NCI-H82 (cell line): ENCODE data around the gene BRIP1.
"Not testable (repeated sequence)": the region's sequence is repeated elsewhere in the genome, so short reads cannot be mapped to it uniquely, and the experiment has no call there.

Source experiments
- DNase-seq: peaks from one replicate; lab custom pipeline; 2025; lab: John Stamatoyannopoulos, UW

Gene BRIP1

DNA sequence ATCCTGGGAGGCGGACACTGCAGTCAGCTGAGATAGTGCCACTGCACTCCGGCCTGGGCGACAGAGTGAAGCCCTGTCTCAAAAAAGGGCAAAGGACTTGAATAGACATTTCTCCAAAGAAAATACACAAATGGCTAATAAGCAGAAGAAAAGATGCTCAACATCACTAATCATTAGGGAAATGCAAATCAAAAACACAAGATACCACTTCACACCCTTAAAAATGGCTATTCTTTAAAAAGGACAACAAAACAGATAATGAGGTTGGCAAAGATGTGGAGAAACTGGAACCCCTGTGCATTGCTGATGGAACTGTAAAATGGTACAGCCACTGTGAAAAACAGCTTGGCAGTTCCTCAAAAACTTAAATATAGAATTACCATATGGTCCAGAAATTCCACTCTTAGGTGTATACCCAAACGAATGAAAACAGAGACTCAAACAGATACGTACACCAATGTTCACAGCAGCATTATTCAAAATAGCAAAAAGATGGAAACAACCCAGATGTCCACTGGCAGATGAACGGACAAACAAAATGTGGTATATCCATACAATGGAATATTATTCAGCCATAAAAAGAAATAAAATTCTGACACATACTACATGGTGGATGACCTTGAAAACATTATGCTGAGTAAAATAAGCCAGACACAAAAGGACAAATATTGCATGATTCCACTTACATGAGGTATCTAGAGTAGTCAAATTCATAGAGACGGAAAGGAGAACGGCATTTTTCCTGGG, 35.5 kb downstream of the BRIP1 start:
- no peak for DNase-seq

DNA sequence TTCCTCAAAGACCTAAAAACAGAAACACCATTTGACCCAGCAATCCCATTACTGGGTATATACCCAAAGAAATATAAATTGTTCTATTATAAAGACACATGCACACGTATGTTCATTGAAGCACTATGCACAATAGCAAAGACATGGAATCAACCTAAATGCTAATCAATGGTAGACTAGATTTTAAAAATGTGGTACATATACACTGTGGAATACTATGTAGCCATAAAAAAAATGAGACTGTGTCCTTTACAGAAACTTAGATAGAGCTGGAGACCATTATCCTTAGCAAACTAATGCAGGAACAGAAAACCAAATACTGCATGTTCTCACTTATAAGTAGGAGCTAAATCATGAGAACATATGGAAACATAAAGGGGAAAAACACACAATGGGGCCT, 36.5 kb downstream of the BRIP1 start:
- not testable (repeated sequence) for DNase-seq

DNA sequence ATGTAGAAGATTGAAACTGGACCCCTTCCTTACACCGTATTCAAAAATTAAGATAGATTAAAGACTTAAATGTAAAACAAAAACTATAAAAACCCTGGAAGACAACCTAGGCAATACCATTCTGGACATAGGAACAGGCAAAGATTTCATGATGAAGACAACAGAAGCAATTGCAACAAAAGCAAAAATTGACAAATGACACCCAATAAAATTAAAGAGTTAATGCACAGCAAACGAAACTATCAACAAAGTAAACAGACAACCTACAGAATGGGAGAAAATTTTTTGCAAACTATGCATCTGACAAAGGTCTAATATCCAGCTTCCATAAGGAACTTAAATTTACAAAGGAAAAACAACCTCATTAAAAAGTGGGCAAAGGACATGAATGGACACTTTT, 37.1 kb downstream of the BRIP1 start:
- DNase-seq = not testable (repeated sequence)

DNA sequence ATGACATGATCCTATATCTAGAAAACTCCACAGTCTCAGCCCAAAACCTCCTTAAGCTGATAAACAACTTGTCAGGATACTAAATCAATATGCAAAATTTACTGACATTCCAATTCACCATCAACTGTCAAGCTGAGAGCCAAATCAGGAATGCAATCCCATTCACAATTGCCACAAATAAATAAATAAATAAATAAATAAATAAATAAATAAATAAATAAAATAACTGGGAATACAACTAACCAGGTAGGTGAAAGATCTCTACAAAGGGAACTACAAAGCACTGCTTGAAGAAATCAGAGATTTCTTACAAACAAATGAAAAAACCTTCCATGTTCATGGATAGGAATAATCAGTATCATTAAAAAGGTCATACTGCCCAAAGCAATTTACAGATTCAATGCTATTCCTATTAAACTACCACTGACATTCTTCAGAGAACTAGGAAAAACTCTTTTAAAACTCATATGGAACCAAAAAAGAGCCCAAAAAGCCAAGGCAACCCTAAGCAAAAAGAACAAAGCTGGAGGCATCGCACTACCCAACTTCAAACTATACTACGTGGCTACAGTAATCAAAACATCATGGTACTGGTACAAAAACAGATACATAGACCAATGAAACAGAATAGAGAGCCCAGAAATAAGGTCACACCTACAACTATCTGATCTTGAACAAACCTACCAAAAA, 37.7 kb downstream of the BRIP1 start:
- DNase-seq = no peak

DNA sequence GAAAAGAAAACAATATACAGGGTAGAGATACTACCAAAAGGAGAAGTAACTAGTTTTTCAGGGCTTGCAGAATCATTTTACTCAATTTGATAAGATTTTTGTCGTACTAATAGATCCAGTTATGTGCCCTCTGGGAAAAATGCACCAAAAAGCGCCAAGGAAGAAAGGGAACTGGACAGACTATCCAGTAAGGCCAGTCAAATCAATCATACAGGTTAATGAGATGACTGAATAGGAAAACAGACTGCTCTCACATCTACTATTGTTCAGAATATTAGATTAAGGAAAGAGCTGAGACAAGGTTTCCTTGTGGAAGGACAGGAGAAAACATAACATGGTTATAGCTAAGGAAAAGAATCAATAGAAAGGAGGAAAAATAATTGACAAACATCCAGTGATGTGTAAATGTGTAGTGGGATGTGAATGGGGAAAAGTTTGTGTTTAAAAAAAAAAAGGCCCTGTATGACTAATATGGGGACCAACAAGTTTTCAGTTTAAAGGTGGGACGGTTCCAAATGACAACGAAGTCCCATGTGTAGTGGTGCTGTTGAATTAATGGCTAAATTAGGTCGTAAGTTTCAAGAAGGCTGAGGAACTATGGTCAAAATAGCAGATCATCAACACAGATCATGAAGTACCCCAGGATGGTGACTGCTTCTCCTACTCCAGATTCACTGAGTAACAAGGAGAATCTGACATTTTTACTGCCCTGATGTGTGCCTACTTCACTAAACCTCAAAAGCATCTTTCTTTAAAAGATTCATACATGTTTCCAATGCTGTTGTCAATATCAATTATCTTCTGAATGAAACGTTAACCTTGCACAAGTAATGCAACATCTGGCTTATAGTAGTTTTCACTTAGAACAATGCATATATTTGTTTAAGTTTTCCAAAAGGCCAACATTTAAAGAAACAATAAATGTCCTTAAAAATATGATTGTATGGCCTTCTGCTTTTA, 40.7 kb downstream of the BRIP1 start:
- no peak for DNase-seq

DNA sequence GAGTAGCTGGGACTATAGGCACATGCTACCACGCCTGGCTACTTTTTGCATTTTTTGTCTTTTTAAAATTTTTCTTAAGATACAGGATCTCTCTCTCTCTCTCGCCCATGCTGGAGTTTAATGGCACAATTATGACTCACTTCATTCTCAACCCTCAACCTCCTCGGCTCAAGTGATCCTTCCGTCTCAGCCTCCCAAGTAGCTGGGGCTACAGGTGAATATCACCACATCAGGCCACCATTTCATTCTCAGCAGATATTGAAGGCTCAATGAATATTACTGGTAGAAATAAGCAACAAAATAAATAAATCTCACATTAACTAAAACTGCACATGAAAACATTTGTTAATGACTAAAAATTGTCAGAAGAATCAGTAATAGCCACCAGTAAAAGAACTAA, 41.7 kb downstream of the BRIP1 start:
- DNase-seq = no peak

DNA sequence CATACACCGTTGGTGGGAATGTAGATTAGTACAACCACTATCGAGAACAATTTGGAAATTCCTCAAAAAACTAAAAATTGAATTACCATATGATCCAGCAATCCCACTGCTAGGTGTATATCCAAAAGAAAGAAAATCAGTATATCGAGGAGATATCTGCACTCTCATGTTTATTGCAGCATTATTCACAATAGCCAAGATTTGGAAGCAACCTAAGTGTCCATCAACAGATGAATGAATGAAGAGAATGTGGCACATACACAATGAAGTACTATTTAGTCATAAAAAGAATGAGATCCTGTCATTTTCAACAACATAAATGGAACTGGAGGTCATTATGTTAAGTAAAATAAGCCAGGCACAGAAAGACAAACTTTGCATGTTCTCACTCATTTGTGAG, 44.1 kb downstream of the BRIP1 start:
- not testable (repeated sequence) for DNase-seq

DNA sequence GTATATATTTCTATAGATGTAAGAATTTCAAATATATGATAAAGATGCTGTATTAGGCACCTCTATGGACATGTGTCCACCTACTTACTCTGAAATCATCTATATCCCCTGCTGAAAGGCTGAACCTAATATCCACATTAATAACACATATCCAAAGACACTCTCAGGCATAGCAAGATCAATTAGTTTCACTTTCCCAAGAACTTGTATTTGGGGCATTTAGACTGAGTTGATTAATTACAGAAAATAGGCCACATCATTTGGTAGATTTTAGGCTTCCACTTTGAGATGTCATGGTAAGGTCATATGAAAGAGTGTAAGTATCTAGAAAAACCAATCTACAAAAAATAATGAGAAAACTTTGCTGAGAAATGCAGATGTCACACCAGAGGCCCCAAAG, 45.1 kb downstream of the BRIP1 start:
- no peak for DNase-seq

DNA sequence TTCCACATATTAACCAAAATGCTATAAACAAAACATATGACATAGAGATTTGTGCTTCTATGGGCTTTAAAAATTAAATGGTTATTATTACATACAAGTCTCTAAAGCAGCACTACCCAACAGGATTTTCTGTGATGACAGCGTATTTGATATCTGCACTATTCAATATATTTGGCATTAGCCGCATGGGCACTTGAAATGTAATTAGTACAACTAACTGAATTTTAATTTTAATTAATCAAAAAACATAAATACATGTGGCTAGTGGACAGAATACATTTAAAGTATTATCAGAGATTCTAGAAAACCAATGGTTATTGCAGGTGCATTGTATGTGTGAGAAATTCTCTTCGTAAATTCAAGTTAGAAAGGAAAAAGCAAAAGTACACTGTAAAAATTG, 45.9 kb downstream of the BRIP1 start:
- no peak for DNase-seq

DNA sequence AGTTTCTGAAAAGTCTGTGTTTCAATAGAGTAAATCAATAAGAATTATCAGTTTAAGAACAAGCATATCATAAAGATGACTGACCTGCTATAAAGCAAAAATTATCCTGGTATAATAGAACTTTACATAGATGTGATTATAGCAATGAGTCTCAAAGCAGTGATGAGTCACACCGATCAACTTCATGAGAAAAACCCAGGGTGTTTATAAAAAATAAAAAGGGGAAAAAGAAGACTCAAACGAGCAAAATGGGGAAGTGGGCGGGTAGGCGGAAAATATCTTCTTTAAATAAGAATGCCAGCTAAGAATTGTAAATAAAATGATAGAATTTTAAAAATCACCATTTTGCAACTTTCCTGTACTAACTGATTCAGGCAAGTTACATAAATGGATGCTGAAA, 46.8 kb downstream of the BRIP1 start:
- no peak for DNase-seq

DNA sequence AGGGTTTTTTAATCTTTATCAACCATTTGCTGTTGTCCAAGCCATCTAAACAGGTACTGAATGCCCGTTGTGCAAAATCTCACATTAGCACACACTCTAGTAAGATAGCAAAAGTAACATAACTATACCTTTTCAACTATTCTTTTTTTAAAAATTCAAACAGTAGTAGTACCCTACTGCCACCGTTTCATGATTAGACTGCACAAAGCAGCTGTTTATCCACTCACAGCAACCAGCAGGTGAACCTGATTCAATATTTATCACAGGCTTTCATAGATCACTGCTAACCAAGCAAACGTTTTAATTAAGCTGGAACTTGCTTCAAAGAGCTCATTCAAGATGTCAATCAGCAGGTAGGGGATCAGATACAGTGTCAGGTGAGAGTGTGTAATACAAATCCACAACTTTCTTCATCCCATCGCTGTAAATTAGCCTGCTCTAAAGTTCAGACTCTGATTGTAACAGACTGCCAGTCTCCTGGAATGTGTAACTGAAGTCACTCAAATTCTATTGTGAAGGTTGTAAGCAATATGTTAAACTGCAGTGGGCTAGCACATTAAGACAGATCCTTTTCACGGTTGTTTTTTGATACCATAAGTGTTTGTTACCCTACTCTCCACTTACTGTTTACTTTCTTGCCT, 47.3 kb downstream of the BRIP1 start:
- no peak for DNase-seq

DNA sequence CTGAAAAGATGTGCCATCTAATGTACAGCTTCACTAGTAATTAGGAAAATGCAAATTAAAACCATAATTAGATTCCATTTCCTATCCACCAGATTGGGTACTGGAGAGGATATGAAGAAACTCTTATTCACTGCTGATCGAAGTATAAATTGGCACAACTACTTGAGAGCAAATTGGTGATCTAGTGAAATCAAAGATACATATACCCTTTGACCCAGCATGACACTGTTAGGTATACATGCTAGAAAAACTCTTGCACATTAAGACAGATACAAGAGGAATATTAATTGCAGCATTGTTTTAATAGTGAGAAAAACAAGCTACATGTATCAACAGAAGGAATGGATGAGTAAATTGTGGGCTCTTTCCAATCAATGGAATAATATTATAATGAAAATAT, 48.8 kb downstream of the BRIP1 start:
- no peak for DNase-seq

DNA sequence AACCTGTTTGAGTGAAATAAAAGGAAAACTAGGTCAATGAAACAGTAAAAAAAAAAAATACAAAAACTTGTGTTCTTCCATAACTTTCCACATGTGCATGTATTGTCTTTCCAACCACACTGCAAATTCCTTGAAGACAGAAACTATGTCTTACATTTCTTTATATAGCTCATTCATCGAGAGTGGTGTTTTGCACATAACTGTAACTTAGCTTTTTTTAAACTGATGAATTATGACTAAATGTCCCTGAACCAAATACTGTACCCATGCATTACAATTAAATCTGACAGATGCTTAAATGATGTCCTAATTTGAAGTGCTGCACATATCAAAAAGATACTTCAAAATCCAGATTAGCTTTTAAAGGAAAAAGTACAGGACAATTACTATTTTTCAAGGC, 50.1 kb downstream of the BRIP1 start:
- DNase-seq = no peak

DNA sequence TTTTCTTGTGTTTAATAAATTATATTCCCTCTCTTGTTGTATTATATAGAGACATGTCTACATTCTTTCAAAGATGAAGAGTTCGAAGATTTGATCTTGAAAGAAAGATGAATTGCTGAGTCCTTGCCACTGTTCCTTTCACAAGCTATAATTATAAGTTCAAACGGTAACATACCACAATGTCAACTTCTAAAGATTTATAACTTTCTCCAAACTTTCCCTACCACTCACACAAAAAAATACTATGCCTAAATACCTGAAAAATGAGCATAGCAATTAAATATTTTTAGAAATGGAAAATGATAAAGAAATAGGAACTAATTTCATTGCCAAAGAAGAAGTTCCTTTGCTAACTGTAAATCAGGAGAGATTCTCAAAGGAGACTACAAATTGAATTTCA, 50.6 kb downstream of the BRIP1 start:
- DNase-seq = no peak

DNA sequence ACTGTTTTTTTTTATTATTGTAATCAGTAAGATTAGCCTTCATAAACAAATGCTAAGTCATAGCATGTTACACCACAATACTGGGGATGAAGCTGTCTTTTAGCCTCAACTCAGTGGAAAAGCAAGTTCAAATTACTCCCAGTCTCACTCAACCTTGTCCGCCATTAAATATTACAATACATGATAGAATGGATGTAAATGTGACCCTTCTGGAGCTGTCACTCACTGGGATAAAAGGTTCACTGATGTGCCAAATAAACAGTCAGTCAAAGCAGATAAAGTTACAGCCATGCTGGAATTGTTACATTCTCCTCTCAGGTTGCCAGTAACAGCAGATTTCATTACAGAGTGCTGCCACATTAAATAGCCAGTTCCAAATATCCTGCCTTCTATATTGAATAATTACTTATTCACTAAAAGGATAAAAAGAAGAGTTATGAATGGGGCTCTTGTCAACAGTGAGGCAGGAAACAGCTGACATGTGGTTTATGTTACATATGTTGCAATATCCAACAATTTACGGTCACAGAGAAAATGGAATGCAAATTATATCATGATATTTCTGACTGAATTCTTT, 53.4 kb downstream of the BRIP1 start:
- DNase-seq = peak; percentile 16

DNA sequence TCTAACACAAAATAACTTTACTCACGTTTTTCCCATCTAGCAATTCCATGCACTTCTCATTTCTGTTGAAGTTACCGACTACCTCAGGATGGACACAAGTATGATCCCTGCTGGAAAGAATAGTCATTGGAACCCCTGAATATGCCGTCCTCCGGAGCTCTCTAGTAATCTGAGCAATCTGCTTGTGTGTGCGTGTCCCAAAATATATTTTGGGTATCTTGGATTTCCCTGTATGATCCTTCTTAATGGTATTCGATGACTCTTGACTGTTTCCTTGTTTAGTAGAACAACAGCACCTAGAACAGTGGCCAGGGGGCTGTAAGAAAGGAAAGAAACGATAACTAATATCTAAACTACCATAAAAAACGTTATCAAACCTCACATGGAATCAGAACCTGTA, 54.9 kb downstream of the BRIP1 start:
- DNase-seq = no peak

DNA sequence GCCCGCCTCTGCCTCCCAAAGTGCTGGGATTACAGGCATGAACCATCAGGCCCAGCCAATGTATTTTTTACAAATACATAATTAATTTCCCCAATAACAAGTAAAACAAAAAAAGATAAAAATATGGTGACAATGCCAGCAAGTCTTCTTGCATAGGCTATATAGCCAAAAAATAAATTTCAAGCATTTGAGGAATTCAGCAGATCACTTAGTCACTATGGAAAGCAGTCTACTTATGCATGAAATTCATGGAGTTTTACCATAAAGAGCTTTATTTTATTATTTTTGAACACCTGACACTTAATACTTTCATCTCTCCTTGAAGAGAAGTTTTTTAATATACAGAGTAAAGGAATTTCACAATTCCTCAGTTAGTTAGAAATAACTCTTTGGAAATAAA, 56.4 kb downstream of the BRIP1 start:
- DNase-seq = no peak

DNA sequence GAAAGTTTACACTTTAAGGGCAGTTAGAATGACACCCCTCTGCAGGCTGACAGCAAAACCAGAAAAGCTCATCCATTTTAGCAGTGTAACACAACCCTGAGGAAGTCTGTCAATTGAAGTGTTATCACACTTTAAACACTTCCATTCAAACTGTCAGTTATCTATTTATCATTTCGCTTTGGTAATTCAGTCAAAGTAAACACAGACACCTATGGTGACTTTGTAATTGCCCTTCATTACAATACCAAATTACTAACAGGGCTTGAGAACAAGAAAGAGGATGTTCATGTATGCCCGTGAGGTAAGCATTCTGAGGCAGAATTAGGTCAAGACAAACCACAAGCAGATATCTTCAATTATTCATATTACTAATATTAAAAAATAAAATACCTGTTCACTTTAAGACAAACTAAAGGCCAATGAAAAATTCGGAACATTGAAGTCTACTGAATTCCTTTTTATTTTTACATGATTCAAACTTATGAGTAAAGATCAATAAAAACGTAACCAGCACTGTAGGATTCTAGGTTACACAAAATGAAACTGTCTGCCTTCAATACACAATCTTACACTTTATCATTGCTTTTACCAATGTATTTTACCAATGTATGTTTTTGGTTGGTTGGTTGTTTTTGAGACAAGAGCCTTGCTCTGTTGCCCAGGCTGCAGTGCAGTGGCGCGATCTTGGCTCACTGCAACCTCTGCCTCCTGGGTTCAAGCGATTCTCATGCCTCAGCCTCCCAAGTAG, 57.1 kb downstream of the BRIP1 start:
- DNase-seq = no peak

DNA sequence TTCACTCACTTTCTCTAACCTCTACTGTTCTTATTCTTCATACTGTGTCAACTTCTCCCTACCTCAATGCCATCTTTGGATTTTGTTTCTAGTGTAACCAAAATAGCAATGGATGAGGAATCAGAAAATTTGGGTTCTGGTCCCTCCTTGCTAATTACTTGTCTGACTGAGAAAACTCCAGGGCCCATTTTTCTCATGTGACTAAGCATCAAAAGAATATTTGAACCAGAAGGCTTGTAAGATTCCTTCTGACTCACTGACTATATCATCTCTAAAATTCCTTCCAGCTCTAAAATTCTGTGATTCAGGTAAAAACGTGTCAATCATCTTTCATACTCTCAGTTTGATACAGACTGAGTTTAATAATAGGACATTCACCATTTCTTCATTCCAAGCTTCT, 57.9 kb downstream of the BRIP1 start:
- DNase-seq = no peak

DNA sequence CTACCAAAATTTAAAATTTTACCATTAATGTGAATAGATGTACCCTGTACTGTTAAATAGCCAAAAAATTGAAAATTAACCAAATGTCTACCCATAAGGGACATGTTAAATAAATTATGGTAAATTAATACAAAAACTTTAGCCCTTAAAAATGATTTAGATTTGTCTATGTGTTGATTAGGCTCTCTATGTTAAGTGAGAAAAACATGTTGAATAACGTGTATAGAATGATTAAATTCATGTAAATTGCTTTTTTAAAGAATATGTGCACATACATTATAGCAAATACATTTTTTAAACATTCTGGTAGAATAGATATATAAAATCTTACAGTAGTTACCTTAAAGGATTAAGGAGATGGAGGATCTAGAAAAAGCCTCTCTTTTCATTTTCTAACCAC, 59.5 kb downstream of the BRIP1 start:
- no peak for DNase-seq

DNA sequence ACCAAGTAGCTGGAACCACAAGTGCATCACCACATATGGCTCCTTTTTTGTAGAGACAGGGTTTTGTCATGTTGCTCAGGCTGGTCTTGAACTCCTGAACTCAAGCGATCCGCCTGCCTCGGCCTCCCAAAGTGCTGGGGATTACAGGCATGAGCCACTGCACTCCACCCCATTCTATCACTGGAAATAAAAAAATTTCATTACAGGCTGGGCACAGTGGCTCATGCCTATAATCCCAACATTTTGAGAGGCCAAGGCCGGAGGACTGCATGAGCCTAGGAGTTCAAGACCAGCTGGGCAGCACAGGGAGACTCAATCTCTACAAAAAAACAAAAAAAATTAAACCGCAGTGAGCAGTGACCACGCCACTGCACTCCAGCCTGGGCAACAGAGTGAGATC, 60.1 kb downstream of the BRIP1 start:
- DNase-seq = no peak
